ENCODE measurements around the gene GPR35.

Gene GPR35

DNA sequence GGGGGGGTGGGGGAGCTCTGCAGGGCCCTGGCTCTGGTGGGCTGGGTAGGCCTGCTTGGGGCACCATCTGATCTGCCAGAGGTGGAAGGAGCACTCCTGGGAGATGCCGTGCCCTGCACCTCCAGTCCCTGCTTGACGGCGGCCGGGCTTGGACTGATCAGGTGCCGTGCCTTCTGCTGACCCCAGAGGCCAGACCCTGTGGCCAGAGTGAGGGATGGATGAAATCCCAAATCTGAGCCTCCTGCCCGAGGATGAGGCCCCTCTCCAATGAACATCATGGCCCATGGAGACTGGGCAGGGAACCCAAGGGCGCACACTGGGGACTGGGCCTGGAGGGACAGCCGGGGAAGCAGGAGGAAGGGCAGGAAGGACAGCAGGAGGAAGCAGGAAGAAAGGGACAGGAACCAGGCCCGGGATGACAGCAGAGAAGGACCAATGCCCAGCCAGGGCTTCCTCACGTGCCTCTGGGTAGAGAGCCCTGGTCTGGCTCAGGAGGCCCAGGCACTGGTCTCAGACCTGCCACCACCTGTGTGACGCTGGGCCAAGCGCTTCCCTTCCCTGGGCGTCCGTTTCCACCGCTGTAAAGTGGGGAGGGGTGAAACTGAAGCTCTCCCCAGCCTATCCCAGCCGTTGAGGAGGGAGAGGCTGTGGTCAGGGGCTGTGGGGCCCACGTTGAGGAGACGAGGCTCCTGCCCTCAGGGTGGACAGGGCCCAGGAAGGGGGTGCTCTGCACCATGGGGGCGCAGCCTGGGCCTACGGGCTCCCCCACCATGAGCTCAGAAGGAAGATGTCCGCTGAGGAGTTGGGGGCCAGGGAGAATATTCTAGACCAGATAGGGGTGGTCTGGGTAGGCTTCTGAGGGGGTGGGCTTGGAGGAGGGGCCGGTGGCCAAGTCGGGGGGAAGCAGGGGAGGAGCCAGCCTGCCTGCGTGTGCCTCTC lies 1.0 kb upstream of the GPR35 start:
- DNase-seq: peak; percentile 15

DNA sequence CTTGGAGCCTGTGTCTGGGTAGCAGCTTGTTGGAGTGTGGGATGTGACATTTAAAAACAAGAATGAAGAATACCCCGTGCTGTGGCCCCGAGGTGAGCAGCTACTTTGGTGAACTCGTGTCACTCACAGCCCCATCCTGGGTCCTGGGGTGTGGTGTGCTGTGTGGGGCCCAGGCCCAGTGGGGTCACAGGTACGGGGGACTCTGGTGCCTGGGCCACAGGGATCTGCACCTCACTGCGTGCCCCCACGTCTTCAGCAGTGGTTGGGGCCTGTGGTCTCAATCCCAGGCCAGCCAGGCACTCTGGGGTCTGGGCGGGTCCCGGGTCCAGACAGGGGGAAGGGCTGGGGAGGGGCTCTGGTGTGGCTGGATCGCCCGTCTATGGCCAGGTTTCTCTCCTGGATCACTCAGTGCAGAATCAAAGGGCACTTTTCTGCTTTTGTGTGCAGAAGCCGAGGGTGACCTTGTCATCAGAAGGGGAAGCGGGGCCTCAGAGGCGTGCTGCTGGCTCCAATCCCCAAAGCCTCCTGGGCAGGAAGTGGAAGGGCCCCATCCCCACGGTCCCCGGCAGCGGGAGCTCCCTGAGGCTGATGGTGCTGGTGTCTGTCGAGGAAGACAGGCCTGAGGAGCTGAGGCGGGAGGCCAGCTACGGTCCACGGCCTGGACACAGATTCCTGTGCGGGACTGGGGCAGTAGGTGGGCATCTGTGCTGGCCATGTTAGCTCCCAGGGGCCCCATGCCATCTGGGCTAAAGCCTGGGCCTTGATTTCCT lies 1.4 kb downstream of the GPR35 start:
- peak; percentile 35 for DNase-seq

DNA sequence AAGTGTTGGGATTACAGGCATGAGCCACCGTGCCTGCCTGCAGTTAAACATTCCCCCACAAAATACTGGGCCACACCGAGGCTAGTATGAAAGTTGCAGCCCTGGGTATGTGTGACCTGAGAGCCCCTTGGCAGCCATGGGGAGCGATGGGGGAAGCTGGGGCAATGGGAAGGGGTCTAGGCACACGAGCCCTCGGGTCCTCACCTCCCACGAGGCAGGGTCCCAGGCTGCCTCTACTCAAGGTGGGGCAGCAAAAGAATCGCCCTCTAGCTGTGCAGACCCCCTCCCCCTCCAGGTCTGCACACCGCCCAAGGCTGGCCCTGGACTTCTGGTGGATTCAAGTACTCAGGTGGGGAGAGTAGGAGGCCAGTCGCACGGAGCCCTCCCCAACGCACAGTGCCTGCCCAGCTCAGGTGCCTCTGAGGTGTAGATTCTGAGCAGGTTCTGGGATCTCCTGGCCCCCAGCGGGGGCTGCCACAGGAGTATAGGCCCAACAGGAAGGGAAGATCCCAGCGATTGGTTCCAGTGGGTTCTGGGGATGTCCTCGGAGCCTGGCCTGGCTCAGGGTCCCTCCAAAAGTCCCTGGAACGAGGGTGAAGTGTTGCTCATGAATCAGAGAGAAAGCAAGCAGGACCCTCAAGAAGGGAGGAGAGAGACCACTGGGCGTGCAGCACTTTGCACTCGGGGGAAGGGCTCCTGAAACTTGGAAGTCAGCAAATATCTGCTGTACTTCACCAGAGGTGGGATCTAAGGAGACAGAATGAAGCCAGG lies 2.6 kb downstream of the GPR35 start:
- DNase-seq: peak; percentile 31

DNA sequence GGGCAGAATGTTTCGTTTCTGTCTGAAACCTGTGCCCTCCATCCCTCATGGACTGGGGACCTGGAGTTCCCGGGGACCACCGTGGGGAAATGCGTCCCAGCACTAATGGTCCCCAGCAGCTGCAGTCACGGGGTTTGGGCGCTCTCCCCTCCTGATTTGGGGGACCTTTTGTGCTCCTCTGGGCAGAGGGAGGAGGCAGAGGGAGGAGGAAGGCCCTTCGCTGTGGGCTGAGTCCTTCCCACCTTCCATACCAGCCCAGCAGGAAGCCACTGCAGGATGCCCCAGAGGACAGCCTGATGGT lies 3.2 kb downstream of the GPR35 start:
- DNase-seq: peak; percentile 14

DNA sequence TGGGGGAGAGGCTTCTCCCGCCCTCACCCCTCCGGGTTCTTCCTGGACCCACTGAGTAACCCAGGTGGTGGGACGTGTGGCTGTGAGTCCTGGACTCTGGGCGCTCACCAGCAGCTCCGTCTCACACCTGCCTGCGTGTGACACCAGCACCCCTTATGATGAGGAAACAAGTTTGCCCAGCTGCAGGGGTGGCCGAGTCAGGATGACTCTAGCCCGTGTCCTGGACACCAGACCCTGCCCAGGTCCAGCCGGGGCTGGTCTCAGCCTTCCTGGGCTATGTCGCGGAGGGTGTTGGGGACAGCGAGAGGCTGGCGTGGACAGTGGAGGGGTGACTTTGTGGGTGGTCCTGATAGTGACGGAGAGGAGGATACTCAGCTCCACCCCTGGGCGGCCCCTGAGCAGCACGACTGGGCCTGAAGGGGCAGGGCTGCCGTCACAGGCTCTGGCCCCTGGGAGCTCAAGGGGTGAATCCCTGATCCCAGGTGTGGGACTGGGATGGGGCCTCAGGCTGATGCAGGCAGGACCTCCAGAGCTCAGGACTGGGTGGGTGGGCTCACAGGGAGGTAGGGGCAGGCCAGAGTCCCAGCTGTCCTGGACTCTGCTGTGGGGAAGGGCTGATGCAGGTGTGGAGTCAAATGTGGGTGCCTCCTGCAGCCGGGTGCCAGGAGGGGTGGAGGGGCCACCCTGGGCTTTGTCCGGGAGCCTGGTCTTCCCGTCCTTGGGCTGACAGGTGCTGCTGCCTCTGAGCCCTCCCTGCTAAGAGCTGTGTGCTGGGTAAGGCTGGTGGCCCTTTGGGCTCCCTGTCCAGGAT lies 3.7 kb downstream of the GPR35 start:
- DNase-seq: peak; percentile 26

DNA sequence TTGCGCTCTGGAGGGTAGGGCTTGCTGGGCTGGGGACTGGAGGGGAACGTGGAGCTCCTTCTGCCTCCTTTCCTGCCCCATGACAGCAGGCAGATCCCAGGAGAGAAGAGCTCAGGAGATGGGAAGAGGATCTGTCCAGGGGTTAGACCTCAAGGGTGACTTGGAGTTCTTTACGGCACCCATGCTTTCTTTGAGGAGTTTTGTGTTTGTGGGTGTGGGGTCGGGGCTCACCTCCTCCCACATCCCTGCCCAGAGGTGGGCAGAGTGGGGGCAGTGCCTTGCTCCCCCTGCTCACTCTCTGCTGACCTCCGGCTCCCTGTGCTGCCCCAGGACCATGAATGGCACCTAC lies 4.3 kb downstream of the GPR35 start:
- DNase-seq: no peak

DNA sequence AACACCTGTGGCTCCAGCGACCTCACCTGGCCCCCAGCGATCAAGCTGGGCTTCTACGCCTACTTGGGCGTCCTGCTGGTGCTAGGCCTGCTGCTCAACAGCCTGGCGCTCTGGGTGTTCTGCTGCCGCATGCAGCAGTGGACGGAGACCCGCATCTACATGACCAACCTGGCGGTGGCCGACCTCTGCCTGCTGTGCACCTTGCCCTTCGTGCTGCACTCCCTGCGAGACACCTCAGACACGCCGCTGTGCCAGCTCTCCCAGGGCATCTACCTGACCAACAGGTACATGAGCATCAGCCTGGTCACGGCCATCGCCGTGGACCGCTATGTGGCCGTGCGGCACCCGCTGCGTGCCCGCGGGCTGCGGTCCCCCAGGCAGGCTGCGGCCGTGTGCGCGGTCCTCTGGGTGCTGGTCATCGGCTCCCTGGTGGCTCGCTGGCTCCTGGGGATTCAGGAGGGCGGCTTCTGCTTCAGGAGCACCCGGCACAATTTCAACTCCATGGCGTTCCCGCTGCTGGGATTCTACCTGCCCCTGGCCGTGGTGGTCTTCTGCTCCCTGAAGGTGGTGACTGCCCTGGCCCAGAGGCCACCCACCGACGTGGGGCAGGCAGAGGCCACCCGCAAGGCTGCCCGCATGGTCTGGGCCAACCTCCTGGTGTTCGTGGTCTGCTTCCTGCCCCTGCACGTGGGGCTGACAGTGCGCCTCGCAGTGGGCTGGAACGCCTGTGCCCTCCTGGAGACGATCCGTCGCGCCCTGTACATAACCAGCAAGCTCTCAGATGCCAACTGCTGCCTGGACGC lies 4.9 kb downstream of the GPR35 start:
- DNase-seq: peak; percentile 11

DNA sequence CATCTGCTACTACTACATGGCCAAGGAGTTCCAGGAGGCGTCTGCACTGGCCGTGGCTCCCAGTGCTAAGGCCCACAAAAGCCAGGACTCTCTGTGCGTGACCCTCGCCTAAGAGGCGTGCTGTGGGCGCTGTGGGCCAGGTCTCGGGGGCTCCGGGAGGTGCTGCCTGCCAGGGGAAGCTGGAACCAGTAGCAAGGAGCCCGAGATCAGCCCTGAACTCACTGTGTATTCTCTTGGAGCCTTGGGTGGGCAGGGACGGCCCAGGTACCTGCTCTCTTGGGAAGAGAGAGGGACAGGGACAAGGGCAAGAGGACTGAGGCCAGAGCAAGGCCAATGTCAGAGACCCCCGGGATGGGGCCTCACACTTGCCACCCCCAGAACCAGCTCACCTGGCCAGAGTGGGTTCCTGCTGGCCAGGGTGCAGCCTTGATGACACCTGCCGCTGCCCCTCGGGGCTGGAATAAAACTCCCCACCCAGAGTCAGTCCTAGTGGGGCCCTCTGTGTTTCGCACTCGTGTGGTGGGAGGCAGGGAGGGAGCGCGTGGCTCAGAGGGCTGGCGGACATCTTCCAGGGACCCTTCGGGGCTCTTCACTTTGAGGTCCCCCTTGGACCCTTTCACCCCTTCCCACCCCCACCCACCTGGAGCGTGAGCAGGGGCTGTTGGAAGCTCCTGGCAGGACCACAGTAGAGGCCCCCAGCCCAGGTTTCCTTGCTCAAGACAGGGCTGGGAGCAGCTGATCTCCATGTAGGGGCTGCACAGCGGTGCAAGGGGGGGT lies 5.7 kb downstream of the GPR35 start:
- peak; percentile 8 for DNase-seq

DNA sequence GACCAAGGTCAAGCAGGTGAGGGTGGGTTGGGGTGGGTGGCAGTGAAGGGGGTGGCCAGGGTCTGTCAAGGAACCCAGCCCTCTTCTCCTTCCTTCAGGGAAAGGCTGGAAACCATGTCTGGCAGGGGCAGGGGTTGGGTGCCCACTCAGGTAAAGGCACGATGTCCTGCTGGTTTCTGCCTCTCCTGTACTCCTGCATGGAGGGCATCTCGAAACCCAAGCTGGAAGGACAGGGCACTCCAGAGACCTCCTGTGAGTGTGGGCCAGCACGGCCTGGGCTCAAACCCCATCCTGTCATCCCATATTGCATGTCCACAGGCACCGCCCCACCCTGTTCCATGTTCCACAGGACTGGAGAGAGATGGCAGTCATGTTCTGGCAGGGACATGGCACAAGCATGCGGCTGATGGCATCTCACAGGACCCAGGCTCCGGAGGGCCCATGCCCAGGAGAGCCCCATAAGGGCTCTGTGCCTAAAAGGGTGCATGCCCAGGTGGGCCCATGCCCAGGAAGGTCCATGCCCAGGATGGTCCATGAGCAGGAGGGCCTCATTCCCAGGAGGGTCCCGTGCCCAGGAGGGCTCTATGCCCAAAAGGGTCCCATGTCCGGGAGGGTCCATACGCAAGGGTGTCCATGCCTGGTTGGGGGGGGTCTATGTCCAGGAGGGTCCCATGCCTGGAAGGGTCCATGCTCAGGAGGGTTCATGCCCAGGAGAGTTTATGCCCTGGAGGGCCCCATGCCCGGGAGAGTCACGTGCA lies 6.4 kb downstream of the GPR35 start:
- DNase-seq: peak; percentile 32

DNA sequence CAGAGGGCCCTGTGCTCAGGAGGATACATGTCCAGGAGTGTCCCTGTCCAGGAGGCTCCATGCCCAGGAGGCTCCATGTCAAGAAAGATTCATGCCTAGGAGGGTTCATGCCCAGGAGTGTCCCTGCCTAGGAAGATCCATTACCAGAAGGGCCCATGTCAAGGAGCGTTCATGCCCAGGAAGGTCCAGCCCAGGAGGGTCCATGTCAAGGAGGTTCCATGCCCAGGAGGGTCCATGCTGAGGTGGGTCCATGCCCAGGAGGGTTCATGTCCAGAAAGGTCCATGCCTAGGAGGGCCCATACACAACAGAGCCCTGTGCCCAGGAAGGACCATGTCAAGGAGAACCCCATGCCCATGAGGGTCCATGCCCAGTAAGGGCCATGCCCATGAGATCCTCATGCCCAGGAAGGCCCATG lies 7.0 kb downstream of the GPR35 start:
- DNase-seq: no peak

DNA sequence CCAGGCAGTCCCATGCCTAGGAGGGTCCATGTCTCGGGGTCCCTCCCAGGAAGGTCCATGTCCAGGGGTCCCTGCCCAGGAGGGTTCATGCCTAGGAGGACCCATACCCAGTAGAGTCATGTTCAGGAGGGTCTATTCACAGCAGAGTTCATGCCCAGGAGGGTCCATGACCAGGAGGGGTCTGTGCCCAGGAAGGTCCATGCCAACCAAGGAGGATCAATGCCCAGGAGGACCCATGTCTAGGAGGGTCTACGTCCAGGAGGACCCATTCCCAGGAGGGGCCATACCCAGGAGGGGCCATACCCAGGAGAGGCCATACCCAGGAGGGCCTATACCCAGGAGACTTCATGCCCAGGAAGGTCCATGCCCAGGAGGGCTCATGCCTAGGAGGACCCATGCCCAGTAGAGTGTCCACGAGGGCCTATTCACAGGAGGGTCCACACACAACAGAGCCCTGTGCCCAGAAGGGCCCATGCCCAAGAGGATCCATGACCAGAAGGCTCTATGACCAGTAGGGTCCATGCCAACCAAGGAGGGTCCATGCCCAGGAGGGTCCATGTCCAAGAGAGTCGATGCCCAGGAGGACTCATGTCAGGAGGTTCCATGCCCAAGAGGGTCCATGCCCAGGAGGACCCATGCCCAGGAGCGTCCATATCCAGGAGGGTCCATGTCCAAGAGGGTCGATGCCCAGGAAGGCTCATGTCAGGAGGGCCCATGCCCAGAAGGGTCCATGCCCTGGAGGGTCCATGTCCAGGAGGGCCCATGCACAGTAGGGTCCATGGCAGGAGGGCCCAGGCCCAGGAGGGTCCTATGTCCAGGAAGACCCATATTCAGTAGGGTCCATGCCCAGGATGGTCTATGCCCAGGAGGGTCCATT lies 10.1 kb downstream of the GPR35 start:
- peak; percentile 13 for DNase-seq

DNA sequence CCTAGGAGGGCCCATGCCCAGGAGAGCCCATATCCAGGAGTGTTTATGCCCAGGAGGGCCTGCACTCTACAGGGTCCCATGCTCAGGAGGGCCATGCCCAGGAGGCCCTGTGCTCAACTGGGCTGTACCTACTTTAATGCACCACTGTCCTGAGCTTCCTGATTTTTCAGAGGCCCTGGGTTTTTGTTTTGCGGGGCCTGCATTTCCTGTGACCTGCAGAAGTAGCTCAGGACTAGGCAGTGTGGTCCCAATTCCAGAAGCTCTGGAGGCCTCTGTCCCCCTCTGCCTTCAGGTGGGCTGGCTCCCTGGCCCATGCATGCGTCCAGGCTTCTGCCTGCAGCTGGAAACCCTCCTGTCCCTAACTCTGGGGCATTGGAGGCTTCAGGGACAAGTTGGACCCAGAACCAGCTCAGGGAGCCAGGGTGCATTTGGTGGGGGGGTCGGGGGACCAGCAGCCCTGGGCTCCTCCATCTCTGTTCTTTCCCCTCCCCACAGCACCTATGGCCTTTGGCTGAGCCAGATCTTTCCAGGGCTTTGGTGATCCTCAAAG lies 10.8 kb downstream of the GPR35 start:
- no peak for DNase-seq

DNA sequence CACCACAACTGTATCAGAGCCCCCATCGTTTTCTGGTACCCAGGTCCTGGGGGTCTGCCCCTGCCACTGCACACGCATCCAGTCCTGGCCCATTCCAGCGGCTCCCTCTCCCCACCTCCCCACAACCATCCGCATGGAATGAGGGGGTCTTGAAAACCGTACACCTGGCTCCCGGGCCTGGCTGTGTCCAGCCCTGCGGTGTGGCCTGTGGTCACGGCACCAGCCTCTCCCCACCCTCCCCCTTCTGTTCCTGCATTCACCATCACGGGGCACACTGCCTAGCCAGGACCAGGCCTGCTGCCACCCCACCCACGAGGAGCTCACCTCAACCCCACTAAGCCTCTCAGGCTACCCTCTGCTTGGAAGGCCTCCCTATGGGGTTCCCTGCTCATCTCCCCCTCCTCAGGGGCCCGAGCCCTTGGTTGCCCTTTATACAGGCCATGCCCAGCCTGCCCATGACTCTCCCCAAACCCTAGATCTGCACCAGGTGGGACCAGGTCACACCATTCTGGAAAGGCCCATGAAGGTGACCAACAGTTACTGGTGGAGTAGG lies 11.4 kb downstream of the GPR35 start:
- peak; percentile 13 for DNase-seq

DNA sequence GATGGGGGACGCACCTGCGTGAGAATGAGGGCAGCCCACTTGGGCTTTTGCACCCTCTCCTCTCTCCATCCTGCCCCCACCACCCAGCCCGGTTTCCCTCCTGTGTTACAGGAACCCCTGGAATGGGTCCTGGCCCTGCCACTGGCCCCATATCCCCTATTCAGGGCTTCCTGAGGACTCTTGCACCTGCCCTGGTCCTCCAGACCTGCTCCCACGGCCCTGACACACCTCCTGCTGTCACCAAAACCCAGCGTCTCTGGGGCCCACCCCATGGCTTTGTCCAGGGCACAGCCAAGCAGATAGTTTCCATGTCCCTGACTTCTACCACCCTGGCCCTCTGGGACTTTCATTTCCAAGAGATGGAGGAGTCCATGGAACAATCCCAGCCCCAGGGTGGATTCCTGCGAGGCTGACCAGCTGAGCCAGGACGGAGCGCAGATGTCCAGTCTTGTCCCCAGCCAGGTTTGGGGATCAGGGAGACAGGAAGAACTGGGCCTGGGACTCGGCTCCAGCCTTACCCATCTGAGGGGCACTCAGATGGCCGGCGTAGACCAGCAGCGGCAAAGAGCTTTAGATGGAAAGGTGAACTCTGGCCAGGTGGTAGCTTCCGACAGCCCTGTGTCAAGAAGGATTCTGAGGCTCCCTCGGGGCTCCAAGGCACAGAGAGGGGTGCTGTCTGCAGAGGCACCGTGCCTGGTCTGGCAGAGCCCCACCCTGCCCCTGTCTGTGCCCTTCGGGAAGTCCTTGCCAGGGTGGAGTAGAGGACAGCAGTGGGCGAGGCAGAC lies 12.0 kb downstream of the GPR35 start:
- peak; percentile 24 for DNase-seq

DNA sequence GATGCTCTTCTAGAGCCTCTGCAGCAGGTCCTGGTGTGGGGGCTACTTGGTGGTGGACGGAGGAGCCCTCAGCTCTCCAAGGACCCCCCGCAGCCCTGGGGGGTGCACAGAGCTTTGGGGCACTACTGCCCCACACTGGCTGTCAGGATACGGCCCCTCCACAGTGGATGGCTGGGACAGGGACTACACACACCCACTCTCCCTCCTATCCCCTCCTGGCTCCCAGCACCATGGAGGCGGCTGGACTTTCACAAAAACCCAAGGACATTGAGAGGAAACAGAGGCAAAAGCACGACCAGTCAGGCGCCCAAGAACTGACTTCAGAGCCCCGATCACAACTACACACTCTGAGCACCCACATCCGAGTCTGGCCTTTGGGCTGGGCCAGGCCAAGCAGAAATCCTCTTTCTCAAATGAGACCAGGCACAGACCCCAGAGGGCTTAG lies 12.6 kb downstream of the GPR35 start:
- no peak for DNase-seq

DNA sequence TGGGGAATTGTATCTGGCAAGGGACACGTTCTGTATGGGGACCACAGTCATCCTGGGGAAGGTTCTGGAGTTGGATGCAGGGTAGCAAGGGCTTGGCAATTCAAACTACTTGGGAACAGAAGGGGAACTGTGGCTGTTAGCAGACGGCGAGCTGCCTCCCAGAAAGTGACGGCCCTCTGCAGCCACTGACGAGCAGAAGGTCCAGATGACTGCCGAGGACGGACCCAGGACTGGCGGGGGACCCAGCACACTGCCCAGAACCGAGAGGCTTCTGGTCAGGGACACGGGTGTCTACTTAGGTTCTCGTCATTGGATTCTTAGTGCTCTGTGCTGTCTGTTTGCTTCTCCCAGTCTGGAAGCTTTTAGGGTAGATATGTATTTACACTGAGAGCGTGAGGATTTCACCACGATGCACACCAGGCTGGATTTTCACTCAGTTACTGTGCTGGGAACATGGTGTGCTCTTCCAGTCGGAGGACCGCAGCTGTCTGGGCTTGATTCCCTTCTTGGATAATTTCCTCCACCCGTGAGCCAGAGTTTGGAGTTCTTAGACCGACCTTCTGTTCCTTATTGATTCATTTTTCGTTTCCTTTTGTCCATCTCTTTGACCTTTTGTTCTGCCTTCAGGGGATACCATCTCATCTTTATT lies 13.4 kb downstream of the GPR35 start:
- DNase-seq: peak; percentile 42

DNA sequence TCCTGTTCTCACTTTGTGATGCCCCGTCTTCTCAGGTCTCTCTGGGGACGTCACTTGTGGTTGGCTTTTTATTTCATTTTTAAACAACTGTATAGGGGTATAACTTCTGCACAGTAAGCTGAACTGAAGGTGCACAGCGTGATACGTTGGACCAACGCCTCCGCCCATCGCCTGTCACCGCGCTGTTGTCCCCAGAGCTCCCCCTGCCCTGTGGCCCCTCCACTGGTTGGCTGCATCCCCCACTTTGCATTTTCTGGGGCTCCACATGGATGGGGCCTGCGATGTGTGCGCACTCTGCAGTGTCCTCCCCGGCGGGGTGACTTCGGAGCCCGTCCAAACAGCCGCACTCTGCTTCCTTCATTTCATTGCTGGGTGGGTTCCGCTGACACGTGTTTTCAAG lies 14.3 kb downstream of the GPR35 start:
- peak; percentile 20 for DNase-seq
